BE2C (cell line): ENCODE measurements around the gene PDIA5.
A peak's percentile ranks its signal among the peaks of the same experiment; 100 is the strongest.

ENCODE experiments used
- DNase-seq: peaks from one replicate; pipeline ENCODE4 v3.0.0-alpha.2; 2020
- H3K27me3 ChIP-seq: fragments of 250-450 bp; sonication (Bioruptor Pico); 2 replicates; pipeline ENCODE4 v1.5.1; 2020; ENCODE audit warnings: mild to moderate bottlenecking
- H3K36me3 ChIP-seq: fragments of 250-450 bp; sonication (Bioruptor Pico); 2 replicates; pipeline ENCODE4 v1.5.1; 2020; ENCODE audit warnings: mild to moderate bottlenecking
- H3K4me1 ChIP-seq: fragments of 250-450 bp; sonication (Bioruptor Pico); 2 replicates; pipeline ENCODE4 v1.5.1; 2020
- H3K4me3 ChIP-seq: 2 replicates; pipeline ENCODE4 v1.5.1; 2011; ENCODE audit warnings: low read depth, low read length
- H3K9me3 ChIP-seq: fragments of 250-450 bp; sonication (Bioruptor Pico); 2 replicates; pipeline ENCODE4 v1.5.1; 2020
- CTCF ChIP-seq: IDR thresholded peaks from 2 replicates; pipeline ENCODE4 v1.5.1; 2012; ENCODE audit warnings: mild to moderate bottlenecking, low read depth, low read length

Gene PDIA5

DNA sequence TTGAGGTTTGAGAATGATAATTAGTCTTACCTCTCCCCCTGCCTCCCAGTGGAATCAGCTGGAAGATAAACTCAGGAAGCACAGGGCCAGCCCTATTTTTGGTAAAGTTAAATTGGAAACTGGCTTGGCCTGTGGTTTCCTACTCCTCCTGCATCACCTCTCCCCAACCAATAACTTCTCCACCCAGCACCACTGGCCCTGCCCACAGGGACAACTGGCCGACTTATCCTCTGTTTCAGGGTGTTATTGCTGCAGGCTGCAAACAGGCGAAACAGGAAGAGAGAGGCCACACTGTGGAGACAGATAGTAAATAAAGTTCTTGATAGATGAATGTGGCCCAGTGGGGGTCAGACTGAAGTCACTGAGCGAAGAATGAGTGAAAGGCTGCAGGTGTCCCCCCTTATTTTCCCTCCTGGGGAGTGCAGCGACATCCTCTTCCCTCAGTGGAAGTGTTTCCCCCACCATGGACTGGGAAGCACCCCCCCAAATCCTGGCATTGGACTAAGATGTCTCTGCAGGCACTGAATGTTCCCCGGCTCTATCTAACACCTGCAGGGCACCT is 47.1 kb downstream of the PDIA5 start:
- peaks cover 59% of the 10 kb centered on the region for H3K36me3 ChIP-seq
- no peak for DNase-seq
- peaks cover 14% of the 10 kb centered on the region for H3K4me1 ChIP-seq
- no peaks in the 10 kb centered on the region for H3K27me3 ChIP-seq
- H3K4me3 ChIP-seq: no peak overlapping the region
- no peaks in the 10 kb centered on the region for H3K9me3 ChIP-seq
- TF ChIP-seq CTCF: no peak

GRCh38 chr3:123116116-123116515 is 49.3 kb downstream of the PDIA5 start:
- Histone ChIP-seq H3K4me3 (no peak overlapping the region), H3K4me1 (peaks cover 29% of the 10 kb centered on the region), H3K36me3 (peaks cover 54% of the 10 kb centered on the region), H3K9me3 (no peaks in the 10 kb centered on the region), H3K27me3 (no peaks in the 10 kb centered on the region)
- DNase-seq: no peak
- TF ChIP-seq CTCF: no peak

DNA sequence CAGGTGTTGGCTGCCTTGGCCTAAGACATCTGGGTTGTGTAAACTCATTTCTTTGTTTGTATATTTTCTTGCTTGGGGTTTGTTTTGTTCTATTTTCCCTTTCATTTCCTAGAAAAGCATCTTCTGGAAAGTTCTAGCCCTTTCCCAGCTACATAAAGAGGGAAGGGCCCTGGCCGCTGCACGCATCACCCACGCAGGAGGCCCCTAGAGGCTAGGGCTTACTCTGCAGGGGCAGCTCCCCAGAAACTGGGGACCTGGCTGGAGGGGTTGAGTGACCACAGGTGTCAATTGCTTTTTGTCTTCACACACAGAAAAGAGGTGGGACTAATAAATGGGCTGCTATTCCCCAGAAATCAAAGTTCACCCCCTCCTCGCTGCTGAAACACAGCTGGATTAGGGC is 52.6 kb downstream of the PDIA5 start:
- H3K27me3 ChIP-seq: no peaks in the 10 kb centered on the region
- H3K9me3 ChIP-seq: no peaks in the 10 kb centered on the region
- H3K36me3 ChIP-seq: peaks cover 63% of the 10 kb centered on the region
- 0 out of 2 replicates have a peak, but pooled peaks have one; percentile 14 for TF ChIP-seq CTCF
- H3K4me1 ChIP-seq: peaks cover 36% of the 10 kb centered on the region
- H3K4me3 ChIP-seq: no peak overlapping the region
- no peak for DNase-seq

- H3K36me3 ChIP-seq: peaks cover 62% of the 10 kb centered on the region
- H3K9me3 ChIP-seq: no peaks in the 10 kb centered on the region
- H3K4me1 ChIP-seq: peaks cover 36% of the 10 kb centered on the region
- TF ChIP-seq CTCF: no peak
- no peak overlapping the region for H3K4me3 ChIP-seq
- H3K27me3 ChIP-seq: no peaks in the 10 kb centered on the region
- peak; percentile 79 for DNase-seq
Measured at GRCh38 chr3:123119802-123120201, 53.0 kb downstream of the PDIA5 start.

GRCh38 chr3:123120573-123120972 is 53.7 kb downstream of the PDIA5 start:
- Histone ChIP-seq H3K9me3 (no peaks in the 10 kb centered on the region), H3K4me3 (no peak overlapping the region), H3K4me1 (peaks cover 39% of the 10 kb centered on the region), H3K36me3 (peaks cover 64% of the 10 kb centered on the region), H3K27me3 (no peaks in the 10 kb centered on the region)
- peak; percentile 64 for DNase-seq
- no peak for TF ChIP-seq CTCF

GRCh38 chr3:123122057-123122456 is 55.2 kb downstream of the PDIA5 start:
- no peaks in the 10 kb centered on the region for H3K9me3 ChIP-seq
- no peak for DNase-seq
- no peak overlapping the region for H3K4me3 ChIP-seq
- TF ChIP-seq CTCF: no peak
- H3K27me3 ChIP-seq: no peaks in the 10 kb centered on the region
- peaks cover 43% of the 10 kb centered on the region for H3K4me1 ChIP-seq
- peaks cover 70% of the 10 kb centered on the region for H3K36me3 ChIP-seq
